ENCODE results near the gene SELENON. TPM values are rescaled to one million over a fixed set of nuclear protein-coding genes. Genes with fewer than 3 reads are reported as not detected.

Gene SELENON
- total RNA-seq, 1 donor from 2014 or later: 85.2 TPM

GRCh38 chr1:25863486-25864262, 63.7 kb downstream of the SELENON start:
- peak; percentile 42 for DNase-seq (ENCODE audit: low spot score)

DNA sequence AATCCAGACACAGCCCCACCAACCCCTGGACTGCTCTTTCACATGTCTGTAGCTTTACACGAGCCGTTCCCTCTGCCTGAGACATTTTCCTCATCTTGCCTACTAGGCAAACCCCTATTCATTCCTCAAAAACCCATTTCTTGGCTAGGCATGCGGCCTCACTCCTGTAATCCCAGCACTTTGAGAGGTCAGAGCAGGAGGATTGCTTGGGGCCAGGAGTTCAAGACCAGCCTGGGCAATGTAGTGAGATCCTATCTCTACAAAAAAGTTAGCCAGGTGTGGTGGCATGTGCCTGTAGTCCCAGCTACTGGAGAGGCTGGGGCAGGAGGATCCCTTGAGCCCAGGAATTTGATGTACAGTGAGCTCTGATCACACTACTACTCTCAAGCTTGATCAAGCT, 64.4 kb downstream of the SELENON start:
- no peak for DNase-seq (ENCODE audit: low spot score)

GRCh38 chr1:25866288-25866687, 66.3 kb downstream of the SELENON start:
- peak; percentile 20 for DNase-seq (ENCODE audit: low spot score)

DNA sequence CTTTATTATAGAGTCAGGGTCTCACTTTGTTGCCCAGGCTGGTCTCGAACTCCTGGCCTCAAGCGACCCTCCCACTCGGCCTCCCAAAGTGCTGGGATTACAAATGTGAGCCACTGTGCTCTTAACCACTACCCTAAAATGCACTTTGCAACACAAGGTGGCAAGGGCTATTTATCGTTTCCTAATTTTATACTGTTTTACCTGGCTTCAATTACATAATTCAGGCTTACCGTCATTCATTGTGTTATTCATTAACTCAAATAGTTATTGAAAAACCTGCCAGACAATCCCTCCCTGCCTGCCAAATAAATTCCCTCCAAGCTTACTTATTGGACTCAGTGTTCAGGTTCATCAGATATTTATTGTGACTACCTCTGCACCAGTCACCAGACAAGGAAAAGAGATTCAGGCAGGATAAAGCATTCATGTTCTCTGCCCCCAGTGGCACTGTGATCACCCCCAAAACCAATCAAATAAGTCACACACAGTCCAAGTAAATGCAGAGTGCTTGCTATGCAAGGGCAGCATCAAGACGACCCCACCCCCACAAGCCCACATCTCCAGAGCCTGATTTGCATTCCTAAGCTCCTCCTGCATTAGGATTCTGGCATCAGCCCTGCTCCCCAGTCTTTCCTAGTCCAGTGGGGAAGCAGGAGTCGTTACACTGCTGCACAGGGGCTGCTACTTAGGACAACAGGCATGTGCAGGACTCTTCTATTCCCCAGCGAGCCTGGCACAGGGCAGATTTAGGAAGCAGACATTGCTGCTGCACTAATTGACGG, 67.4 kb downstream of the SELENON start:
- DNase-seq (ENCODE audit: low spot score): peak; percentile 43

Other genes starting within 250 kb of the SELENON start
- gene MAN1C1, start 183.4 kb upstream of the SELENON start, total RNA-seq: 8.7 TPM
- gene MTFR1L, start 19.8 kb downstream of the SELENON start, total RNA-seq: 66.9 TPM
- 0.91 TPM for gene AUNIP, start 59.3 kb downstream of the SELENON start, total RNA-seq
- 60.8 TPM for gene PAQR7, start 75.5 kb downstream of the SELENON start, total RNA-seq
- gene STMN1, start 106.2 kb downstream of the SELENON start, total RNA-seq: 31.2 TPM
- 12.3 TPM for gene PAFAH2, start 197.9 kb downstream of the SELENON start, total RNA-seq
- gene EXTL1, start 221.6 kb downstream of the SELENON start, total RNA-seq: 0.23 TPM
- gene SLC30A2, start 245.9 kb downstream of the SELENON start, total RNA-seq: 20.6 TPM

Measured in ureter (tissue), 1 donor.